ENCODE data around the gene ARAP2. TPM values are rescaled to one million over a fixed set of nuclear protein-coding genes. Genes with fewer than 3 reads are reported as not detected.

The ARAP2 gene
- total RNA-seq, 8 experiments from 2014 or later, result 0.46 to 47.1 (median 1.9) TPM

GRCh38 chr4:36051634-36052033 is 192.7 kb downstream of the ARAP2 start:
- Histone ChIP-seq H3K4me1 (replicated peaks in 1 of 2) (no peaks in the 10 kb centered on the region), H3K27ac (no peak overlapping the region), H3K4me3 (no peak overlapping the region)
- 11 to 80% (median 54%) methylated on average over 1 to 4 of the region's 4 CpGs for WGBS, 10 experiments
- in situ Hi-C loops (cut with MboI; ENCODE audit: low pct_unique_long_range_greater_than_20kb in 2 of 9, low sequenced_read_pairs in 9 of 9, unreplicated experiment in 9 of 9), result no loop called here
- no peak for ATAC-seq (replicated peaks in 6 of 8)

DNA sequence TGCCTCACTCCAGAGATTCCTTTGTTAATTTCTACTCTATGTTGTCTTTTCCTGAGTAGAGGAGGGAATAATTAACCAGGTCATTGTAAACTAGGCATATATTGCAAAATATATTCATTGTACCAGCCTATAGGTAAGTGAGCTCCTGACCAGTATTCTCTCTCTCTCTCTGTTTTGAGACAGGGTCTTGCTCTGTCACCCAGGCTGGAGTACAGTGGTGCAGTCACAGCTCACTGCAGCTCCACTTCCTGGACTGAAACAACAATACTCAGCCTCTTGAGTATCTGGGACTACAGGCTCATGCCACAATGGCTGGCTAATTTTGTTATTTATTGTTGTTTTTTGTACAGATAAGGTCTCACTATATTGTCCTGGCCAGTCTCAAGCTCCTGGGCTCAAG is 198.3 kb downstream of the ARAP2 start:
- no peaks in the 10 kb centered on the region for H3K4me1 ChIP-seq (replicated peaks in 1 of 2)
- ATAC-seq (replicated peaks in 6 of 8), result no peak
- no peak overlapping the region for H3K4me3 ChIP-seq
- no peak overlapping the region for H3K27ac ChIP-seq
- in situ Hi-C loops (cut with MboI; ENCODE audit: low pct_unique_long_range_greater_than_20kb in 2 of 9, low sequenced_read_pairs in 9 of 9, unreplicated experiment in 9 of 9), result no loop called here

DNA sequence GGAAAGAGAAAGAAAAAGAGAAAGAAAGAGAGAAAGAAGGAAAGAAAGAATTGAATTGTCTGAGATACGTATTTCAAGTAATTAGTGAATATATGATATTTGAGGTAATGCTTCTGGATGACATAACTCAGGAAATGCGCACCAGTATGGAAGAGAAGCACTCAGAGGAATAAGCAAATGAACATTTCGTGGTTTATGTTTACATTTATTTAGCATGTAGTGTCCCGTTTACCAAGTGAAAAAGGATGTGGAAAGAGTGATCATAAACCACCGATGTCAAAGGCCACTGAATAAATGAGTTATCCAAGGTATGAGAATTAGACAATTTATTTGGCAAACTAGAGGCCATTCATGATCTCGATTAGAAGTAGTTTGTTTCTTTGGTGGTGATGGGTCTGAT is 200.4 kb downstream of the ARAP2 start:
- no peak overlapping the region for H3K27ac ChIP-seq
- ATAC-seq (replicated peaks in 6 of 8), result no peak
- H3K4me3 ChIP-seq, result no peak overlapping the region
- in situ Hi-C loops (cut with MboI; ENCODE audit: low pct_unique_long_range_greater_than_20kb in 2 of 9, low sequenced_read_pairs in 9 of 9, unreplicated experiment in 9 of 9), result no loop called here
- WGBS, 10 experiments, result 10 to 96% (median 82%) methylated on average over 1 to 6 of the region's 6 CpGs
- no peaks in the 10 kb centered on the region for H3K4me1 ChIP-seq (replicated peaks in 1 of 2)

DNA sequence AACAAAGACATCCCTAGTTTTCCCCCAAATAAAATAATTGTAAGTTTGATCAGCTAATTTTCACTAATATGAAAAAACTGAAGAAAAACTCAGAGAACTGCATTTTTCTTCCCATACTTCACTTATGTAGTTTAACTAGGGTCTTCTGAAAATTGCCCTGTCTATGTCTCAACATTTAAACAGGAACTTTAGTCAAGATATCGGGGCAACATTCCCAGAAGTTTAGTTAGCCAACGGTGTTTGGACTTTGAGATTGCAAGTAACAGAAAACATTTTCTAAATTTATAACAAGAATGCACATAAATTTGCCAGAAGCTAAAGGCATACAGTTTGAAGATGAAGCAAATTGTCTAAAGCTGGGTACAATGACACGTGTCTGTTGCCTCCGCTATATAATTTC is 201.1 kb downstream of the ARAP2 start:
- H3K4me1 ChIP-seq (replicated peaks in 1 of 2), result no peaks in the 10 kb centered on the region
- no peak for ATAC-seq (replicated peaks in 6 of 8)
- 7 to 100% (median 88%) methylated on average over 2 to 4 of the region's 4 CpGs for WGBS, 10 experiments
- H3K27ac ChIP-seq, result no peak overlapping the region
- no peak overlapping the region for H3K4me3 ChIP-seq
- in situ Hi-C loops (cut with MboI; ENCODE audit: low pct_unique_long_range_greater_than_20kb in 2 of 9, low sequenced_read_pairs in 9 of 9, unreplicated experiment in 9 of 9), result no loop called here

DNA sequence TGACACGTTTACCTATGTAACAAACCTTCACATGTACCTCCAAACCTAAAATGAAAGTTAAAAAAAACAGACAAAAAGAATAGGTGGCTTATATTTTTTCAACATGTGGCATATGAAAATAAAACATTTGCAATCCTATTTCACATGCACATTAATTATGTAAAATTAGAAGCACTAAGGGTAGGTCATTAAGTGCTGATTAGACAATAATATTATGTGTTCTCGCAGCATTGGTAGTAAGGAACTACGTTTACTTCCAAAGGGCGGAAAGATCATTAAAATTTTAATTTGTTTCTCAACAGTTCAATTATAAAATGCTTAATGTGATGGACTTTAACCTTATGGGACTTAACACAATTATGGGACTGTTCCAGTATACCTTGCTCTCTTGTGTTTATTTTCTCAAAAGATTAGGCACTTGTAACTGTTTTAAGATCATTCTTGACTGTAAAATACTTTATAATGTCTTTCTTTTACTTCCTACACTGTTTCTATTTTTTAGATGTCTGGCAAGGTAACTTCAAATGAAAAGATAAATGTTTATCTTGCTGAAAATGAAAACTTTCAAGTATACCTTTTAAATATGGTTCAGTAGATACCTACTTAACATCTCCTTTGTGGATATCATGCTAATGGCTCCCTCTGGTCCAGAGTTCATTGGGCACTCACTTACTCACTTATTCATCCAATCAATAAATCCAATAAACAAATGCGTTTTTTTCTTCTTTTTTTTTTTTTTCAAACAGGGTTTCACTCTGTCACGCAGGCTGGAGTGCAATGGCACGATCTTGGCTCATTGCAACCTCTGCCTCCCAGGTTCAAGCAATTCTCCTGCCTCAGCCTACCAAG is 202.0 kb downstream of the ARAP2 start:
- Histone ChIP-seq H3K4me1 (replicated peaks in 1 of 2) (no peaks in the 10 kb centered on the region), H3K27ac (no peak overlapping the region), H3K4me3 (no peak overlapping the region)
- WGBS, 10 experiments, result 7 to 95% (median 79%) methylated on average over 5 to 7 of the region's 7 CpGs
- no peak for ATAC-seq (replicated peaks in 6 of 8)
- in situ Hi-C loops (cut with MboI; ENCODE audit: low pct_unique_long_range_greater_than_20kb in 2 of 9, low sequenced_read_pairs in 9 of 9, unreplicated experiment in 9 of 9), result no loop called here

DNA sequence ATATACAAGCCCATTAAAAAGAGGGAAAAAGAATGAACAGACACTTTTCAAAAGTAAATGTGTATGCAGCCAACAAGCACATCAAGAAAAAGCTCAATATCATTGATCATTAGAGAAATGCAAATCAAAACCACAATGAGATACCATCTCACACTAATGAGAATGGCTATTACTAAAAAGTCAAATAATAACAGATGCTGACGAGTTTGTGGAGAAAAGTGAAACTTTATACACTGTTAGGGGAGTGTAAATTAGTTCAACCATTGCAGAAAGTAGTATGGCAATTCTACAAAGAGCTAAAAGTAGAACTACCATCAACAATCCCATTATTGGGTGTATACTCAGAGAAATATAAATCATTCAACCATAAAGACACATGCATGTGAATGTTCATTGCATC is 203.0 kb downstream of the ARAP2 start:
- Histone ChIP-seq H3K4me1 (replicated peaks in 1 of 2) (no peaks in the 10 kb centered on the region), H3K27ac (no peak overlapping the region), H3K4me3 (no peak overlapping the region)
- no peak for ATAC-seq (replicated peaks in 6 of 8)
- WGBS, 10 experiments, result 0 to 86% (median 50%) methylated on average over 1 of the region's 1 CpG; no CpG with 5 or more reads in 1 of the 10 experiments
- in situ Hi-C loops (cut with MboI; ENCODE audit: low pct_unique_long_range_greater_than_20kb in 2 of 9, low sequenced_read_pairs in 9 of 9, unreplicated experiment in 9 of 9), result no loop called here

GRCh38 chr4:36039026-36039425 is 205.3 kb downstream of the ARAP2 start:
- no peak overlapping the region for H3K4me3 ChIP-seq
- no peak overlapping the region for H3K27ac ChIP-seq
- H3K4me1 ChIP-seq (replicated peaks in 1 of 2), result no peaks in the 10 kb centered on the region
- in situ Hi-C loops (cut with MboI; ENCODE audit: low pct_unique_long_range_greater_than_20kb in 2 of 9, low sequenced_read_pairs in 9 of 9, unreplicated experiment in 9 of 9), result no loop called here
- WGBS, 10 experiments, result 0 to 100% (median 80%) methylated on average over 1 to 2 of the region's 2 CpGs; no CpG with 5 or more reads in 1 of the 10 experiments
- ATAC-seq (replicated peaks in 6 of 8), result no peak

- no peak for ATAC-seq (replicated peaks in 6 of 8)
- 33 to 100% (median 67%) methylated on average over 1 of the region's 1 CpG; no CpG with 5 or more reads in 3 of the 10 experiments for WGBS, 10 experiments
- no peak overlapping the region for H3K4me3 ChIP-seq
- no peaks in the 10 kb centered on the region for H3K4me1 ChIP-seq (replicated peaks in 1 of 2)
- in situ Hi-C loops (cut with MboI; ENCODE audit: low pct_unique_long_range_greater_than_20kb in 2 of 9, low sequenced_read_pairs in 9 of 9, unreplicated experiment in 9 of 9), result no loop called here
- no peak overlapping the region for H3K27ac ChIP-seq
Observed at GRCh38 chr4:36038491-36038890, 205.8 kb downstream of the ARAP2 start.

GRCh38 chr4:36037127-36037526 is 207.2 kb downstream of the ARAP2 start:
- no peaks in the 10 kb centered on the region for H3K4me1 ChIP-seq (replicated peaks in 1 of 2)
- no peak for ATAC-seq (replicated peaks in 6 of 8)
- no peak overlapping the region for H3K4me3 ChIP-seq
- H3K27ac ChIP-seq, result no peak overlapping the region
- in situ Hi-C loops (cut with MboI; ENCODE audit: low pct_unique_long_range_greater_than_20kb in 2 of 9, low sequenced_read_pairs in 9 of 9, unreplicated experiment in 9 of 9), result no loop called here

- in situ Hi-C loops (cut with MboI; ENCODE audit: low pct_unique_long_range_greater_than_20kb in 2 of 9, low sequenced_read_pairs in 9 of 9, unreplicated experiment in 9 of 9), result no loop called here
- H3K27ac ChIP-seq, result no peak overlapping the region
- ATAC-seq (replicated peaks in 6 of 8), result no peak
Observed at GRCh38 chr4:36029951-36030350, 214.4 kb downstream of the ARAP2 start.

DNA sequence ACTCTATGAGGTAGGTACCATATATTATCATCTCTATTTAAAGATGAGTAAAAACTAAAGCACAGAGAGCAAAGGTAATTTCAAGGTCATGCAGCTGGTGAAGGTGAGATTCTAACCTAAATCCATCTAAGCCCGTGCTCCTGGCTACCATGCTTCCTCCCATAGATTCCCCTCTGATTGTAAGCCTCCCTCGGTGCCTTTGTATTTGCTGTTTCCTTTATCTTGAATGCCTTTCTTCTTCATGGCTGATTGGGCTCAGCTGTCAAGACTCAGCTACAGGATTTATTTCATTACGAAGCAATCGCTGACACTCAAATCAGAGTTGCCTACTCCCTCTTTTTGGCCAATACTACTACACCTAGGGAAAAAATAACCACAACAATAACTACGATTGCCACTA is 217.1 kb downstream of the ARAP2 start:
- in situ Hi-C loops (cut with MboI; ENCODE audit: low pct_unique_long_range_greater_than_20kb in 2 of 9, low sequenced_read_pairs in 9 of 9, unreplicated experiment in 9 of 9), result no loop called here
- WGBS, 10 experiments, result 5 to 88% (median 43%) methylated on average over 1 to 5 of the region's 5 CpGs; no CpG with 5 or more reads in 1 of the 10 experiments
- Histone ChIP-seq H3K4me1 (replicated peaks in 1 of 2) (no peaks in the 10 kb centered on the region), H3K27ac (no peak overlapping the region), H3K4me3 (no peak overlapping the region)
- ATAC-seq (replicated peaks in 6 of 8), result peak in 1 of 8 experiments; percentile 17

More at GRCh38 chr4:36029951-36030350, 214.4 kb downstream of the ARAP2 start:
- Histone ChIP-seq H3K4me1 (replicated peaks in 1 of 2) (no peaks in the 10 kb centered on the region), H3K4me3 (no peak overlapping the region)

GRCh38 chr4:36026348-36026880 is 217.9 kb downstream of the ARAP2 start:
- 0 to 83% (median 64%) methylated on average over 2 to 4 of the region's 6 CpGs; no CpG with 5 or more reads in 2 of the 10 experiments for WGBS, 10 experiments
- ATAC-seq (replicated peaks in 6 of 8), result no peak
- Histone ChIP-seq H3K4me1 (replicated peaks in 1 of 2) (no peaks in the 10 kb centered on the region), H3K4me3 (no peak overlapping the region), H3K27ac (no peak overlapping the region)
- in situ Hi-C loops (cut with MboI; ENCODE audit: low pct_unique_long_range_greater_than_20kb in 2 of 9, low sequenced_read_pairs in 9 of 9, unreplicated experiment in 9 of 9), result no loop called here

GRCh38 chr4:36024901-36025660 is 219.2 kb downstream of the ARAP2 start:
- H3K4me3 ChIP-seq, result no peak overlapping the region
- H3K27ac ChIP-seq, result no peak overlapping the region
- 2 to 92% (median 85%) methylated on average over 3 to 6 of the region's 6 CpGs for WGBS, 10 experiments
- H3K4me1 ChIP-seq (replicated peaks in 1 of 2), result no peaks in the 10 kb centered on the region
- in situ Hi-C loops (cut with MboI; ENCODE audit: low pct_unique_long_range_greater_than_20kb in 2 of 9, low sequenced_read_pairs in 9 of 9, unreplicated experiment in 9 of 9), result no loop called here
- ATAC-seq (replicated peaks in 6 of 8), result no peak

All from motor neuron (in vitro differentiated cells).